Bronchial epithelial cell (primary cell): Measurements from ENCODE around the gene NUP35. TPM values are rescaled to one million over a fixed set of nuclear protein-coding genes. Genes with fewer than 3 reads are reported as not detected.
"Not testable (repeated sequence)": the region's sequence is repeated elsewhere in the genome, so short reads cannot be mapped to it uniquely, and the experiment has no call there.

Source experiments
- DNase-seq: peaks from one replicate; pipeline ENCODE4 v3.0.0-alpha.2; 2010; ENCODE audit warnings: low read depth
- FAIRE-seq: peaks from 2 replicates; lab custom pipeline; 2011; peaks lifted over from hg19 to GRCh38; lab: Jason Lieb, UNC
- H3K27me3 ChIP-seq: 2 replicates; pipeline ENCODE4 v1.5.1; 2011; ENCODE audit warnings: low read length; ENCODE audit not compliant: control insufficient read depth, insufficient read depth
- H3K36me3 ChIP-seq: 2 replicates; pipeline ENCODE4 v1.5.1; 2011; ENCODE audit warnings: low read length; ENCODE audit not compliant: control insufficient read depth, insufficient read depth
- H3K4me3 ChIP-seq: 2 replicates; pipeline ENCODE4 v1.5.1; 2011; ENCODE audit warnings: mild to moderate bottlenecking, low read depth, low read length, control low read depth
- total RNA-seq: library from RNA; depleted of rRNA; stranded (reverse); fragments of >200 nt; gene quantifications from 2 replicates; pipeline ENCODE4 v1.2.1, GENCODE V29; 2014
- TF ChIP-seq, protein P1 (sequence below): IDR thresholded peaks from 2 replicates; pipeline ENCODE4 v1.5.1; 2011; ENCODE audit warnings: mild to moderate bottlenecking, moderate library complexity, low read length, control low read depth, inconsistent platforms; ENCODE audit not compliant: insufficient read depth, severe bottlenecking

NUP35 gene
- total RNA-seq, 1 donor from 2014 or later, result 9.7 TPM

DNA sequence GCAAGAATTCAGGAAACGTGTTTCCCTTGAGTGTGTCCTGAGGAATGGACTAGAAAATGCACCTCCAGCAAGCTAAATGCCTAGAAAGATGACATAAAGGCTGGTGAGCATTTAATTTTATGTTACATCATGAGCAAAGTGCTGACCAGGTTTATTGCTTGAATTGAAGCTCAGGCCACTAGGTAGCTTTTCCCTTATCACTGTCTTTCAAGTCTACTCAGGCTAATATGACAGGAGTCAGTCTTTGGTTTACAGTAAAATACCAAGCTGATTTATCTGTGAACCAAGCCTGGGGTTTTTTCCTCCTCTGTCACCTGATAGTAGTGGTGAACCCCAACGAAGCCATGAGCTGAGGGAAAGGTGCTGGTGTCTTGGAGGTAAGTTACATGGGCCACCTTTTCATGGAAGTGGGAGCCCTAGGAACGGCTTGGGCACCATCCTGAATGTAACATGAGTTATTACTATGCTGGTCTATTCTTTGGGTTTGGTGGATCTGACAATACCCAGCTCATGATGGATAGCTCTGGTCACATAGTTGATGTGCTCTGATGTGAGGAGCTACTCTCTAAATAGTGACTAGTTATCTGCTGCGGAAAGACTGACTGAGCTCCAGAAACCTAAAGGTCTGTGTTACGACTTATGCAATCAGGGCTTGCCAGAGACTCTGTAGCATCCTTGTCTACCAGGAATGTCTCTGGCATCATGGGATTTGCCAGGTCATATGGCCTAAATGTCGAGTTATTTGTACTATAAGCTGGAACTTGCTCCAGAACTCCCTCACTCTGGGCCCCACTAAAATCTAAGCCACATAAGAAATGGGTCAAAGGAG is 39.8 kb downstream of the NUP35 start:
- no peaks in the 10 kb centered on the region for H3K36me3 ChIP-seq
- TF ChIP-seq, protein P1, sequence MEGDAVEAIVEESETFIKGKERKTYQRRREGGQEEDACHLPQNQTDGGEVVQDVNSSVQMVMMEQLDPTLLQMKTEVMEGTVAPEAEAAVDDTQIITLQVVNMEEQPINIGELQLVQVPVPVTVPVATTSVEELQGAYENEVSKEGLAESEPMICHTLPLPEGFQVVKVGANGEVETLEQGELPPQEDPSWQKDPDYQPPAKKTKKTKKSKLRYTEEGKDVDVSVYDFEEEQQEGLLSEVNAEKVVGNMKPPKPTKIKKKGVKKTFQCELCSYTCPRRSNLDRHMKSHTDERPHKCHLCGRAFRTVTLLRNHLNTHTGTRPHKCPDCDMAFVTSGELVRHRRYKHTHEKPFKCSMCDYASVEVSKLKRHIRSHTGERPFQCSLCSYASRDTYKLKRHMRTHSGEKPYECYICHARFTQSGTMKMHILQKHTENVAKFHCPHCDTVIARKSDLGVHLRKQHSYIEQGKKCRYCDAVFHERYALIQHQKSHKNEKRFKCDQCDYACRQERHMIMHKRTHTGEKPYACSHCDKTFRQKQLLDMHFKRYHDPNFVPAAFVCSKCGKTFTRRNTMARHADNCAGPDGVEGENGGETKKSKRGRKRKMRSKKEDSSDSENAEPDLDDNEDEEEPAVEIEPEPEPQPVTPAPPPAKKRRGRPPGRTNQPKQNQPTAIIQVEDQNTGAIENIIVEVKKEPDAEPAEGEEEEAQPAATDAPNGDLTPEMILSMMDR, result no peak
- no peak for FAIRE-seq
- no peaks in the 10 kb centered on the region for H3K27me3 ChIP-seq
- no peak for DNase-seq
- H3K4me3 ChIP-seq, result no peak overlapping the region

DNA sequence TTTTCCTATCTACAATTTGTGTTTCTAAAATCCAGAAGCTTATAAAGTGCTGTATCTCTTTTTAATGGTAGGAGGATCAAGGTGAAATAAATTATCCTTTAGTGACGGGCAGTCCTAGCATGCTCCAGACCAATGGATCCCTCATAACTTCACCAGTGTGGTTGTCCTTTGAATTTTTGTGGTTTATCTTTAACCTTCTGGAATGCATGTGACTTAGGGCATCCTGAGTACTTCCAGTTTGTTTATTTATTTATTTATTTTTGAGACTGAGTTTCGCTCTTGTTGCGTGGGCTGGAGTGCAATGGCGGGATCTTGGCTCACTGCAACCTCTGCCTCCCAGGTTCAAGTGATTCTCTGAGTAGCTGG is 40.4 kb downstream of the NUP35 start:
- Histone ChIP-seq H3K27me3 (no peaks in the 10 kb centered on the region), H3K4me3 (no peak overlapping the region), H3K36me3 (no peaks in the 10 kb centered on the region)
- DNase-seq (no peak), FAIRE-seq (no peak)
- TF ChIP-seq, protein P1, result no peak

DNA sequence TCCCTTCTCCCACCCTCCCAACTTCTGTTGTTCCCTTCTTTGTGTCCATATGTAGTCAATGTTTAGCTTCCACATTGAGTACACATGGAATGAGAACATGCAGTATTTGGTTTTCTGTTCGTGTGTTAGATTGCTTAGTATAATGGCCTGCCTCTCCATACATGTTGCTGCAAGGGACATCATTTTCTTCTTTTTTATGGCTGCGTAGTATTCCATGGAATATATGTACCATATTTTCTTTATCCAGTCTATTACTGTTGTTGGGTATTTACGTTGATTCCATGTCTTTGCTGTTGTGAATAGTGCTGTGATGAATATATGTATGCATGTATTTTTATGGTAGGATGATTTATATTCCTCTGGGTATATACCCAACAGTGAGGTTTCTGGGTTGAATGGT is 42.0 kb downstream of the NUP35 start:
- H3K27me3 ChIP-seq, result no peaks in the 10 kb centered on the region
- H3K4me3 ChIP-seq, result no peak overlapping the region
- FAIRE-seq, result no peak
- DNase-seq, result no peak
- no peaks in the 10 kb centered on the region for H3K36me3 ChIP-seq
- TF ChIP-seq, protein P1, result no peak

DNA sequence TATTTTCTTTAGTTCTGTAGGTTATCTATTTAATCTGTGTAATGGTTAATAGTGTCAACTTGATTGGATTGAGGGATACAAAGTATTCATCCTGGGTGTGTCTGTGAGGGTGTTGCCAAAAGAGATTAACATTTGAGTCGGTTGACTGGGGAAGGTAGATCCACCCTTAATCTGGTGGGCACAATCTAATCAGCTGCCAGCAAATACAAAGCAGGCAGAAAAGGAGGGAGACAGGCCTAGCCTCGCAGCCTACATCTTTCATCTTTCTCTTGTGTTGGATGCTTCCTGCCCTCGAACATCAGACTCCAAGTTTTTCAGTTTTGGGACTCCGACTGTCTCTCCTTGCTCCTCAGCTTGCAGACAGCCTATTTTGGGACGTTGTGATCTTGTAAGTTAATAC is 42.7 kb downstream of the NUP35 start:
- H3K4me3 ChIP-seq, DNase-seq, FAIRE-seq, H3K36me3 ChIP-seq, H3K27me3 ChIP-seq: not testable (repeated sequence)

DNA sequence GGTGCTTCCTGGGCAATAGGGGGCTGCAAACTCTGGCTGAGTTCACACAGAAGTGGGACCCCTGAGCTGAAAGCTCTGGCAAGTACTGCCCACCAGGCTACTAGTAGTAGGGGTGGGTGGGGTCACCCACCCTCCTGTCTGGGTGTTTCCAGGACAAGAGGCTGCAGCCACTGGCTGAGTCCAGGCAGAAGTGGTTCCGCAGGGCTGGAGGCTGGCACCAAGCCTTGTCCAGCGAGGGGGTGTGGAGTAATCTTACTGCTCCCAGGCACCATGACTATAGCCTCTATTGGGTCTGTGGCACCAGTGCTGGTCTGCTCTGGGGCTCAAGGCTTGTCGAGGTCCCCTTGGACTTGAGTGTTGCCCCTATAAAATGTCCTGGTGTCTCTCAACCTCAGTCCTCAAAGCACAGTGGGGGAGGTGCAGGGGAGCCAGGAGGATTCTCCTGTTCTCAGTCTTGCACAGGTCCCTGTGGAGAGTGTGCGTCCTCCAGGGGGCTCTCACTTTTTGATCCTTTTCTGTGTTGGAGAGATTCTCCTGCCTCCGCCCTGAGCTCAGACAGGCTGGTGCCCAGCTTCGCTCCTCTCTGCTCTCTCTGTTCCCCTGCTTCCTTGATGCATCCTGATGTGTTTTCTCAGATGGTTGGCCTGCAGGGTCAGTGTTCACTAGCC is 48.1 kb downstream of the NUP35 start:
- Histone ChIP-seq H3K27me3 (no peaks in the 10 kb centered on the region), H3K4me3 (no peak overlapping the region), H3K36me3 (no peaks in the 10 kb centered on the region)
- TF ChIP-seq, protein P1, result no peak
- FAIRE-seq (no peak), DNase-seq (no peak)

DNA sequence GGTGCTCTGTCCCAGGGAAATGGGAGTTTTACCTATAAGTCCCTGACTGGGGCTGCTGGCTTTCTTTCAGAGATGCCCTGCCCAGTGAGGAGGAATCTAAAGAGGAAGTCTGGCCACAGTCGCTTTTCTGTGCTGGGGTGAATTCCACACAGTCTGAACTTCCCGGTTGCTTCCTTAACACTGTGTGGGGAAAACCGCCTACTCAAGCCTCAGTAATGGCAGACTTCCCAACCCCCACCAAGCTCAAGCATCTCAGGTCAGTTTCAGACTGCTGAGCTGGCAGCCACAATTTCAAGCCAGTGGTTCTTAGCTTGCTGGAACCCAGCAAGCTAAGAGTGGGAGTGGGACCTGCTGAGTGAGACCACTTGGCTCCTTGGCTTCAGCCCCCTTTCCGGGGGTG is 54.9 kb downstream of the NUP35 start:
- TF ChIP-seq, protein P1, result no peak
- FAIRE-seq, result no peak
- DNase-seq, result no peak
- no peak overlapping the region for H3K4me3 ChIP-seq
- no peaks in the 10 kb centered on the region for H3K36me3 ChIP-seq
- H3K27me3 ChIP-seq, result no peaks in the 10 kb centered on the region
